Neural progenitor cell (in vitro differentiated cells): Measurements from ENCODE around the gene ZBTB9. TPM values are rescaled to one million over a fixed set of nuclear protein-coding genes. Genes with fewer than 3 reads are reported as not detected.

ENCODE experiments used
- DNase-seq: peaks from one replicate; pipeline ENCODE4 v3.0.0-alpha.2; 2016; ENCODE audit warnings: low spot score
- H2AFZ ChIP-seq: fragments of 200-600 bp; sonication (generic); replicated peaks from 2 replicates; pipeline ENCODE4 v1.6.1; 2016; ENCODE audit warnings: antibody characterized with exemption
- H3F3A ChIP-seq: fragments of 200-600 bp; sonication (generic); 2 replicates; pipeline ENCODE4 v1.6.1; 2016; ENCODE audit warnings: antibody characterized with exemption, low read depth
- H3K27ac ChIP-seq: fragments of 200-600 bp; sonication (generic); 2 replicates; pipeline ENCODE4 v1.5.1; 2016; ENCODE audit warnings: mild to moderate bottlenecking
- H3K27me3 ChIP-seq: fragments of 200-600 bp; sonication (generic); 2 replicates; pipeline ENCODE4 v1.6.1; 2016; ENCODE audit warnings: mild to moderate bottlenecking, moderate library complexity
- H3K36me3 ChIP-seq: fragments of 200-600 bp; sonication (generic); 2 replicates; pipeline ENCODE4 v1.5.1; 2016
- H3K4me1 ChIP-seq: fragments of 200-600 bp; sonication (generic); 2 replicates; pipeline ENCODE4 v1.6.1; 2016; ENCODE audit warnings: mixed run types
- H3K4me2 ChIP-seq: fragments of 200-600 bp; sonication (generic); 2 replicates; pipeline ENCODE4 v1.6.1; 2016
- H3K4me3 ChIP-seq: fragments of 200-600 bp; sonication (generic); 2 replicates; pipeline ENCODE4 v1.5.1; 2016
- H3K79me2 ChIP-seq: fragments of 200-600 bp; sonication (generic); 2 replicates; pipeline ENCODE4 v1.6.1; 2016; ENCODE audit warnings: low read depth
- H3K9ac ChIP-seq: fragments of 200-600 bp; sonication (generic); 2 replicates; pipeline ENCODE4 v1.6.1; 2016
- H3K9me3 ChIP-seq: fragments of 200-600 bp; sonication (generic); 2 replicates; pipeline ENCODE4 v1.5.1; 2016; ENCODE audit warnings: low read depth
- H4K20me1 ChIP-seq: fragments of 200-600 bp; sonication (generic); 2 replicates; pipeline ENCODE4 v1.6.1; 2016; ENCODE audit warnings: low read depth
- H3K27ac Mint-ChIP-seq: 3 replicates; pipeline ENCODE4 v1.8.0; 2021; ENCODE audit warnings: mixed read lengths
- H3K27me3 Mint-ChIP-seq: 2 replicates; pipeline ENCODE4 v1.8.0; 2022; ENCODE audit warnings: low read depth, mild to moderate bottlenecking, inconsistent platforms, moderate library complexity, mixed read lengths; ENCODE audit not compliant: insufficient read depth
- H3K36me3 Mint-ChIP-seq: 3 replicates; pipeline ENCODE4 v1.8.0; 2021; ENCODE audit warnings: mixed read lengths
- H3K4me1 Mint-ChIP-seq: 3 replicates; pipeline ENCODE4 v1.8.0; 2021; ENCODE audit warnings: mixed read lengths
- H3K4me3 Mint-ChIP-seq: 3 replicates; pipeline ENCODE4 v1.8.0; 2021; ENCODE audit warnings: mild to moderate bottlenecking, moderate library complexity, mixed read lengths
- H3K9me3 Mint-ChIP-seq: 3 replicates; pipeline ENCODE4 v1.8.0; 2020; ENCODE audit warnings: mixed read lengths
- EZH2 ChIP-seq: fragments of 200-600 bp; sonication (generic); IDR thresholded peaks from 2 replicates; pipeline ENCODE4 v1.6.1; 2017; ENCODE audit warnings: antibody characterized with exemption, mild to moderate bottlenecking, moderate library complexity
- EZH2phosphoT487 ChIP-seq: fragments of 200-600 bp; sonication (generic); IDR thresholded peaks from 2 replicates; pipeline ENCODE4 v1.6.1; 2017; ENCODE audit warnings: antibody characterized with exemption
- total RNA-seq: library from RNA; depleted of rRNA; stranded (reverse); fragments of >200 nt; gene quantifications from 2 replicates; pipeline ENCODE4 v1.2.3, GENCODE V29; 2015; ENCODE audit warnings: low replicate concordance
- TF ChIP-seq, protein P1 (sequence below): fragments of 200-600 bp; sonication (generic); IDR thresholded peaks from 2 replicates; pipeline ENCODE4 v1.5.1; 2017; ENCODE audit warnings: antibody characterized with exemption, mild to moderate bottlenecking

The ZBTB9 gene
- total RNA-seq, 1 donor from 2014 or later: 10.2 TPM

DNA sequence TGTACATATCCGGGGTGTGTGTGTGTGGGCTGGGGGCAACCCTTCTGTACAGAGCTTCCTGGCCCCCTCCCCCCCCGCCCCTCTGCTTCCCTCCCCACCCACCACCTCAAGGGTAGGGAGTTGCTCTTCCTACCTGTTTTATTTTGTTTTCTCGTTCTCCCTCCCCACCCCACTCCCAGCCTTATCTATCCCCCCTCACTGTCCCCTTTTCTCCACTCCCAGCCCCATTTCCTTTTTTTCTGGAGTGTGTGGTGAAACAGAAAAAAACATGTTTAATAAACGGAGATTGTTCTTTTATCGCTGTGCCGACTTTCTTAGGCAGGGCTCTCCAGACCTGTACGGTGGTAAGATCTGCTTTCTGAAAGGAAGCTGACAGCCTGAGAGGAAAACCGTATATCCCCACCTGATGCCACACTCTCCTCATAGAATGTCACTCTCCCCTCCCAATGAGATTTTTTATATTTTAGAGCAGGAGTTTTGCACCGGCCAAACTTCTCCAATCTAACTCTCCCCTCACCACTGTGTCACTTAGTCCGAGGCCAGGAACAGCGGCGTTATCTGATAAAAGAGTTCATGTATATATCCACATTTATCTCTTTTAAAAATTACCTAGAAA, 875 bp upstream of the ZBTB9 start:
- Mint-ChIP-seq H3K36me3 (peaks cover 30% of the 10 kb centered on the region), H3K27ac (peak overlapping the region; percentile 94), H3K9me3 (no peaks in the 10 kb centered on the region), H3K4me1 (peaks cover 30% of the 10 kb centered on the region), H3K4me3 (peak overlapping the region; percentile 96), H3K27me3 (peaks cover 8% of the 10 kb centered on the region)
- H3K9me3 ChIP-seq: no peaks in the 10 kb centered on the region
- DNase-seq: no peak
- peaks cover 39% of the 10 kb centered on the region for H3F3A ChIP-seq
- H3K4me1 ChIP-seq: no peaks in the 10 kb centered on the region
- H3K79me2 ChIP-seq: peaks cover 22% of the 10 kb centered on the region
- H3K27ac ChIP-seq: no peak overlapping the region
- H3K4me3 ChIP-seq: peak overlapping the region; percentile 70
- TF ChIP-seq, protein P1, sequence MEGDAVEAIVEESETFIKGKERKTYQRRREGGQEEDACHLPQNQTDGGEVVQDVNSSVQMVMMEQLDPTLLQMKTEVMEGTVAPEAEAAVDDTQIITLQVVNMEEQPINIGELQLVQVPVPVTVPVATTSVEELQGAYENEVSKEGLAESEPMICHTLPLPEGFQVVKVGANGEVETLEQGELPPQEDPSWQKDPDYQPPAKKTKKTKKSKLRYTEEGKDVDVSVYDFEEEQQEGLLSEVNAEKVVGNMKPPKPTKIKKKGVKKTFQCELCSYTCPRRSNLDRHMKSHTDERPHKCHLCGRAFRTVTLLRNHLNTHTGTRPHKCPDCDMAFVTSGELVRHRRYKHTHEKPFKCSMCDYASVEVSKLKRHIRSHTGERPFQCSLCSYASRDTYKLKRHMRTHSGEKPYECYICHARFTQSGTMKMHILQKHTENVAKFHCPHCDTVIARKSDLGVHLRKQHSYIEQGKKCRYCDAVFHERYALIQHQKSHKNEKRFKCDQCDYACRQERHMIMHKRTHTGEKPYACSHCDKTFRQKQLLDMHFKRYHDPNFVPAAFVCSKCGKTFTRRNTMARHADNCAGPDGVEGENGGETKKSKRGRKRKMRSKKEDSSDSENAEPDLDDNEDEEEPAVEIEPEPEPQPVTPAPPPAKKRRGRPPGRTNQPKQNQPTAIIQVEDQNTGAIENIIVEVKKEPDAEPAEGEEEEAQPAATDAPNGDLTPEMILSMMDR: no peak
- no peak for TF ChIP-seq EZH2
- TF ChIP-seq EZH2phosphoT487: no peak
- peak overlapping the region; percentile 47 for H3K9ac ChIP-seq
- H3K4me2 ChIP-seq: peak overlapping the region; percentile 100
- peaks cover 17% of the 10 kb centered on the region for H4K20me1 ChIP-seq
- H3K36me3 ChIP-seq: no peaks in the 10 kb centered on the region
- no peaks in the 10 kb centered on the region for H3K27me3 ChIP-seq
- no peak overlapping the region for H2AFZ ChIP-seq

DNA sequence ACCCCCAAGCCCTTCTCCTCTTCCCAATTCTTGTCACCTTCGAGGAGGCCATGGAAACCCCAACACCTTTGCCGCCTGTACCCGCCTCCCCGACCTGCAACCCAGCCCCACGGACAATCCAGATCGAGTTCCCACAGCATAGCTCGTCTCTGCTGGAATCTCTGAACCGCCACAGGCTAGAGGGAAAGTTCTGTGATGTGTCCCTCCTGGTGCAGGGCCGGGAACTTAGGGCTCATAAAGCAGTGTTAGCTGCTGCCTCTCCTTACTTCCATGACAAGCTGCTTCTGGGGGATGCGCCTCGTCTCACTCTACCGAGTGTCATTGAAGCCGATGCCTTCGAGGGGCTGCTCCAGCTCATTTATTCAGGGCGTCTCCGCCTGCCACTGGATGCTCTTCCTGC, 675 bp downstream of the ZBTB9 start:
- Mint-ChIP-seq H3K4me1 (peaks cover 30% of the 10 kb centered on the region), H3K27me3 (peaks cover 4% of the 10 kb centered on the region), H3K4me3 (peak overlapping the region; percentile 96), H3K9me3 (no peaks in the 10 kb centered on the region), H3K36me3 (peaks cover 20% of the 10 kb centered on the region), H3K27ac (peak overlapping the region; percentile 79)
- Histone ChIP-seq H3K4me1 (no peaks in the 10 kb centered on the region), H3K9me3 (no peaks in the 10 kb centered on the region), H3K27ac (no peak overlapping the region), H3K4me3 (peak overlapping the region; percentile 70), H3K9ac (peak overlapping the region; percentile 74), H4K20me1 (peaks cover 9% of the 10 kb centered on the region), H3K36me3 (no peaks in the 10 kb centered on the region), H3K4me2 (peak overlapping the region; percentile 100), H3F3A (peaks cover 32% of the 10 kb centered on the region), H3K27me3 (no peaks in the 10 kb centered on the region), H2AFZ (no peak overlapping the region), H3K79me2 (peaks cover 22% of the 10 kb centered on the region)
- DNase-seq: no peak
- TF ChIP-seq EZH2 (no peak), EZH2phosphoT487 (no peak)
- TF ChIP-seq, protein P1: no peak

DNA sequence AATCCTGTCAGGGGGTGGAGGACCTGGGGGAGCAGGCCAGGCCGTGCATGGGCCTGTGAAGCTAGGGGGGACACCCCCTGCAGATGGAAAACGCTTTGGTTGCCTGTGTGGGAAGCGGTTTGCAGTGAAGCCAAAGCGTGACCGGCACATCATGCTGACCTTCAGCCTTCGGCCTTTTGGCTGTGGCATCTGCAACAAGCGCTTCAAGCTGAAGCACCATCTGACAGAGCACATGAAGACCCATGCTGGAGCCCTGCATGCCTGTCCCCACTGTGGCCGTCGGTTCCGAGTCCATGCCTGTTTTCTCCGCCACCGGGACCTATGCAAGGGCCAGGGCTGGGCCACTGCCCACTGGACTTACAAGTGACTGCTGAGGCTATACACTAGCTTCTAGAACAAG, 1.8 kb downstream of the ZBTB9 start:
- Histone ChIP-seq H3K36me3 (no peaks in the 10 kb centered on the region), H3K27me3 (no peaks in the 10 kb centered on the region), H3F3A (peaks cover 21% of the 10 kb centered on the region), H3K79me2 (peaks cover 22% of the 10 kb centered on the region), H3K4me3 (no peak overlapping the region), H3K9me3 (no peaks in the 10 kb centered on the region), H3K4me1 (no peaks in the 10 kb centered on the region), H3K27ac (no peak overlapping the region), H2AFZ (no peak overlapping the region), H3K4me2 (no peak overlapping the region), H4K20me1 (peaks cover 6% of the 10 kb centered on the region), H3K9ac (no peak overlapping the region)
- DNase-seq: no peak
- H3K4me3 Mint-ChIP-seq: peak overlapping the region; percentile 96
- no peaks in the 10 kb centered on the region for H3K9me3 Mint-ChIP-seq
- H3K36me3 Mint-ChIP-seq: peaks cover 20% of the 10 kb centered on the region
- peaks cover 4% of the 10 kb centered on the region for H3K27me3 Mint-ChIP-seq
- TF ChIP-seq EZH2phosphoT487 (no peak), EZH2 (no peak)
- TF ChIP-seq, protein P1: no peak
- peaks cover 24% of the 10 kb centered on the region for H3K4me1 Mint-ChIP-seq
- no peak overlapping the region for H3K27ac Mint-ChIP-seq
